Activated T-cell treated with anti-CD3 and anti-CD28 coated beads for 48 hours (primary cell): ENCODE data around the gene TTLL5.
"Not testable (repeated sequence)": the region's sequence is repeated elsewhere in the genome, so short reads cannot be mapped to it uniquely, and the experiment has no call there.

Source experiments
- DNase-seq: peaks from one replicate; pipeline ENCODE4 v3.0.0-alpha.2; 2020; ENCODE audit warnings: low read depth

TTLL5 gene

DNA sequence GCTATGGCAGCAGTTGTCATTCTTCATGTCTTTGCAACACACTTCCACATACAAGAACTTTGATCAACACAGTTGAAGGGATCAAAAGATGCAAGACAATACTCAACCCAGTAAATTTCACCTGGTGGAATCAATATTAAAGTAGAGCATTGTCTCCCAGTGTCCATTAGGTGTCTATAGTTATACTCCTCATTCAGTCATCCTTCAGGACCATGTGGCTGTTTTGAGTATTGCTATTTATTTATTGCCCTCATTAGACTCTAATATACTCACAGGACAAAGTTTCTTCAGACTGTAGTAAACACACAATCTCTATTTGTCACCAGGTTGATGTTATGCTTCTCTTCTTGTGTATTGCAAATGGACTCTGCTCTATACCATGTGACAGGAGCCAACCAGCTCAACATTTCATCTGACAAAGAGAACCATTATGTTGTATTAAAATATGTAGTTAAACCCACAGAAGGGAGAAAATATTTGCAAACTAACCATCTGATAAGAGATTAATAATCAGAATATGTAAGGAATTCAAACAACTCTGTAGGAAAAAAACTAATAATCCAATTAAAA, 174.2 kb downstream of the TTLL5 start:
- DNase-seq, result no peak

GRCh38 chr14:75835737-75836136, 174.7 kb downstream of the TTLL5 start:
- no peak for DNase-seq

DNA sequence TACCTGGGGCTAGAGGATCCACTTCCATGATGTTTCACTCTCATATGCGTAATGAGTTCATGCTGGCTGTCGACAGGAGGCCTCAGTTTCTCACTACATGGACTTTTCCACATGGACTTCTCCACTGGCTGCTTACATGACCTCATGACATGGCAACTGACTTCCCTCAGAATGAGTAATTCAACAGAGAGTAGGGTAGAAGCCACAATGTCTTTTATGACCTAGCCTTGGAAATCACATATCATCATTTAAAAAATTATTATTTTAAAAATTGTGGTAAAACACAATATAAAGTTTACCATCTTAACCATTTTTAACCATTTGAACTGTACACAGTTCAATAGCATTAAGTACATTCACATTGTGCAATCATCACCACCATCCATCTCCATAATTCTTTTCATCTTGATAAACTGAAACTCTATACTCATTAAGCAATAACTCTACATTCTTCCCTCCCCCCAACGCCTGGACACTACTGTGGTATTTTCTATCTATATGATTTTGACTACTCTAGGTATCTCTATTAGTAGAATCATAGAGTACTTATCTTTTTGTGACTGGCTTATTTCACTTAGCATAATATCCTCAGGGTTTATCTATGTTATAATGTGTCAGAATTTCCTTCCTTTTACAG, 176.2 kb downstream of the TTLL5 start:
- DNase-seq, result no peak

- no peak for DNase-seq
Observed at GRCh38 chr14:75840911-75841310, 179.9 kb downstream of the TTLL5 start.

DNA sequence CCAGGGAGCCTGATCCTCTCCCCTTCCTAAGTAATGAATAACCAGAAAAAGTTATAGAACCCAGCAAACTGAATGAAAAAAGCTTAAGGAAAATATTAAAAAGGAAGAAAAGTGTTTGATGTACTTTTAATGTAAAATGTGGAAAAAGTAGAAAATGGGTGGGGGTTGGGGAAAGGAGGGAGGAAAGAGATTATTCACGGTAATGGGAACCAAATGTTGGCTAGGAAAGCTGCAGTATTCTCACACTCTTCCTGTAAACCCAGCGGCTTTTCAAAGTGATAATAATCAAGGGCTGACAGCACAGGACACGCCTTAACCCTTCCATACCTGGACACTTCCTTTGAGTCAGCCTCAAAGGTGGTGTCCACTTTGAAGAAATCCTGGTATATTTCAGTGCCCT, 181.5 kb downstream of the TTLL5 start:
- DNase-seq, result no peak

DNA sequence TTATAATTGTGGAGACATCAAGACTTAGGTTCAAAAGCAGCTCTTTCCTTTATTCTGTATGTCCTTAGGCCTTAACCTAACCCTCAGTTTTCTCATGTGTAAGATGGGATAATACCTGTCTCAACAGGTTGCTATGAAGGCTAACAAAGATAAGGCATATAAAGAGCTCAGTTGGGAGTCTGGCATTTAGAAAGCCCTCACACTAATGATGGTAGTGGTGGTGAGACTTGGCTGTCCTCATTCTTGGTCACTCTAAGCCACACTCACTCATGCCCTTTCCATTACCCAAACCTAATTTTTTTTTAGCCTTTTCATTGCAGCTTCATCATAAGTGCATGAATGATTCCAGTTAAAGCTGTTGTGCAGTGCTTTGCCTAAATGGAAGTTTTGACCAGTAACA, 183.4 kb downstream of the TTLL5 start:
- DNase-seq, result no peak

DNA sequence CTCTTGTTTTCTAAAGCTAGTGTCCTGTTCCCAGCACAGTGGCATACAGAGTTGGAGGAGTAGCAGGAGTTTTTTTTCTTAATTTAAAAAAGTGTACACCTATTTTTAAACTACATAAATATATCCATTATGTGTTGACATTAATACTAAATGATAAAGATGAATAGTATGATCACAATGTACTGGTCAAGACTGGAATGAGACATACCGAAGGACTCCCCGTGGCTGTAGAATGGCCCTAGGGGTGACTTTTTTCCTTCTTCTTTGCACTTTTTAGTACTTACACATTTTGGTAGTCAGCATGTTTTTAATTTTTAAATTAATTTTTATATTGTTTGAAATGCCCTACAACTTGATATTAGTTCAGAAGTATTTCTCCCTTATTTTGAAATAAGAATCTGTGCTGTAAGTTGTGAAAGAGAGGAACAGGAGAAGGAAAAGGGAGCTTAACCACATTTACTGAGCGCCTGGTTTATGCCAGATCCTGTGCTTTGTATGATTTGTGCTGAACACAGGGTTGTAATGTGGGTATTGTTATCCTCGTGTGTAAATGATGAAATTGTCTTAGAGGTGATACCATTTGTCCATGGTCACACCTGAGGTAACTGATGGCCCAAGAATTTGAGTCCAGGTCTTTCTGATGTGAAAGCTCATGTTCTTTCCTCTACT, 184.2 kb downstream of the TTLL5 start:
- no peak for DNase-seq

DNA sequence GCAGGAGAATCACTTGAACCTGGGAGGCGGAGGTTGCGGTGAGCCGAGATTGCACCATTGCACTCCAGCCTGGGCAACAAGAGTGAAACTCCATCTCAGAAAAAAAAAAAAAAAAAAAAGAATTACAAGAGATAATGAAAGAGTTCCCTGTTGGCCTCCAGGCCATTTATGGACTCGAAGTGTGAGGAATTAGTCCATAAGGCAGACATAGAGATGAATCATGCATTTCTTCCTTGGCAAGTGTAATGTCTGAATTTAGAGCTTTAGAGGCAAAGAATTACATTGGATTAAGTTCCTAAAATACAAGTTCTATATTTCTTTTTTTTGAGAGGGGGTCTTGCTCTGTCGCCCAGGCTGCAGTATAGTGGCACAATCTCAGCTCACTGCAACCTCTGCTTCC, 185.6 kb downstream of the TTLL5 start:
- DNase-seq, result not testable (repeated sequence)

DNA sequence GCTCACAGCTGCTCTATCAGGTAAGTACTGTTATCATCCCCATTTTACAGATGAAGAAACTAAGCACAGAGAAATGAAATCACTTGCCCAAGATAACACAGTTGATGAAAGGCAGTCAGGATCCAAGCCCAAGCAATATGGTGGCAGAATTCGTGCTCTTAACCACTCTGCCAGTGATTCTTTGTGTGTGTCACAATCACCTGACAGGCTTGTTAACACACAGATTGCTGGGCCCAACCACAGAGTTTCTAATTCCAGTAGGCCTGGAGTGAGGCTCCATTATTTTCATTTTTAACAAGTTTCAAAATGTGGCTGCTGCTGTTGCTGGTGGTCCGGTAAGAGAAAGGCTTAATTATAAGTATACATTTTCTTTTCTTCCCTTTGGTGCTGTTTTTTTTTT, 186.5 kb downstream of the TTLL5 start:
- DNase-seq, result no peak

DNA sequence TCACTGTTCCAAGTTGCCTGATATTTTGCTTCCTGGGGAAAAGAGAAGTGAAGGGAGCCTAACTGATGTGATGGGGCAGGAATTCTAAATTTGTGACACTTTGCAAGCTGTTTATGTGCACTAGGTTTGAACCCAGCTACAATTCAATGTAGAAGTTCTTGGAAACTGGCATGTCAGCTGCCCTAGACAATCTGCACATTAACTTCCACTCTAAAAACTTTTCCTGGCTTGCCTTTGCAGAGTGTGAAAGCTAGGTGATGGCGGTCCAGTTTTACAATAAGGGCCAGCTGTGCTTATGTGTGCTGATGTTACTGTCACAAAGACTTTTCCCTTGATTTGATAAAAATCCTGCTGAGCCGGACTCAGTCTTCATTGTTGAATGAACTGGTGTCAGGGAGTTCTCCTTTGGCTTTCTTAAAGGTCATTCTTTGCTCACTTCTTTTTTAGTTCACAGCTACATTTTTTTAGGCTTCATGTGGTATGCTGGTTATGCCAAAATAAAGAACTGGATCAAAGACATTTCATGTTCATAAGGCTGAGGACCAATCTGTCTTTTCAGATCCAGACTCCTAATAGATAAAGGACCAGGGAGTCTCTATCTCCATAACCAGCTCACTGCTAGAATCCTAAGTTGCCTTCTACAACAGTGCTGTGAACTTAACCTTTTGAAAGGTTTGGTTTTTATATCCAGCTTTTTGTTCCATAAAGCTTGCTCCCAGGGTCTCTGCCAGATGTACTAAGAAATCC, 187.3 kb downstream of the TTLL5 start:
- no peak for DNase-seq

DNA sequence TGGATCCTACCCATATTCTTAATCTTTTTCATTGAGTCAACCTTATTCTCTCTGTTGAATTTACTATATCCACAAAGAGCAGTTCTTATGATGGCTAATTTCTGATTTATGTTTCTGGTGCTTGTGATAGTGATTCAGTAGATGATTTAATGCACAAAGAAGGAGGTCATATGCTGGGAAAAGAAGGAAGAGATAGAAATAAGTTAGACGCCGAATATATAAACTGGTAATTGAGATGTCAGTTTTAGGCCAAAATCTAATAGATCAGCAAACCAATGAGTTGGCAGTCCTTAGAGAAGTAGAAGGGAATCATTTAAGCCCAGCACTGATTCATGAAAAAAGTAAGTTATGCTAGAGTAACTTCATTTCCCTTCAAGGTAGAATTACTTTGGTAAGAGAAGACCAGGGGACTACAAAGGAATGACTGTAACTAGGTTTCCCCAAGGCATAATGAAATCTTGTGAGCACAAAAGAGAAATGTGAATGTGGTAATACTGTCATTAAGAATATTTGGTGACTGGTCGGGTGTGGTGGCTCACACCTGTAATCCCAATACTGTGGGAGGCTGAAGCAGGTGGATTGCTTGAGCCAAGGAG, 188.4 kb downstream of the TTLL5 start:
- DNase-seq, result no peak

DNA sequence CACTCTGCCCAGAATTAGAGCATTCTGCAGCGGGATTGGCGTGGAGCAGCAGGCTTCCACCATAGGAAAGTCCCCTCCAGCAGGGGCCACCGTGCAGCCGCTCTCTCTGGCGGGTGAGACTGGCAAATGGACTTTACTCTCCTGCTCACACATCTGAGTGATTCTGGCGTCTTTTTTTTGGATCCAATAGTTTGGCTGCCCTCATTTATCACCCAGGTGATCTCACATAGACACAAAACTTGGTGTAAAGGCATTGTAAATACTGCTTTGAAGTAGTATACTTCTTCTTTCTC, 190.5 kb downstream of the TTLL5 start:
- no peak for DNase-seq

- no peak for DNase-seq
Observed at GRCh38 chr14:75854111-75854799, 193.2 kb downstream of the TTLL5 start.

- no peak for DNase-seq
Observed at GRCh38 chr14:75857199-75857598, 196.2 kb downstream of the TTLL5 start.

- DNase-seq, result no peak
Observed at GRCh38 chr14:75858362-75858761, 197.3 kb downstream of the TTLL5 start.

DNA sequence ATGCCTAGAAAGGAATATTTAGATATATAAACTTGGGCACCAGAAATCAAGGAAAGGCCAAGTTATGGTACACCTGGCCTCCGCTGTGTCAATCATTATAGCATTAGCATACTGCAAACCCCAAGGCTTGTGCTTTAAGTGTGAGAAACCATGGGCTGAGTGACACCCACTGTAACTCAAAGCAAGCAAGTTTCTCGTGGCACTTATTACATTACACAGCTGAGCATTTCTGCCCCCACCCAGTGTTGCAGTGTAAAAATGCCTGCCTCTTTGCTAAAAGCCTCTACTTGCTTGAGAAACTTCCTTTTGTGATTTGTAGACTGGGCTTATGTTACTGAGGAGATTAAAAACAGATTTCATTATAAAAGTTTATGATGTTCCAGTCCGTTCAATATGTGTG, 198.7 kb downstream of the TTLL5 start:
- no peak for DNase-seq

DNA sequence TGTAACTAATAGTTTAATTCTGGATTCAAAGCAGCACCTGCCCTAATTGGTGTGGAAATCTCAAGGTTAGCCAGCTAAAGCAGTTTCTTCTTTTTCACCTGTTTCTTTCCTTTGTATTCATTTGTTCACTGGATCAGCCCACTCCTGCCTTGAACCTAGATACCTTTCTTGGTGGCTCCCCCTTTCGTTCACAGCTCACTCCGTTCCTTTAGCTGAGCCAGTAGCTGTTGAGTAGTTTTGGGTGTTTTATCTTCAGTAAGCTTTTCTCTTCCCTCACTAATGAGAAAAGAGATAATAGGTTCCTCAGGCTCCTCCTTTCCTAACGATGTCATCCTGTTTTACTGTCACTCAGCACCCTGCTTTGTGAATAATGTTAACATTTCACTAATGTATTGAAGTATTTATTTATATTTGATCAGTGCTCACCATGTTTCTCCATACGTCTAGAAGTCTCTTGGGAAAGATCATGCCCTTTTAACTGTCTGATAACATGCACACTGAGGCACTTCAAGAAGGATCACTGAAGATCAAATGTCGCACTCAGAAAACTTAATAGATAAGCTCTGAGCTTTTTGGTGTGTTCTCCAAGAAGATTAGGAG, 199.6 kb downstream of the TTLL5 start:
- no peak for DNase-seq

DNA sequence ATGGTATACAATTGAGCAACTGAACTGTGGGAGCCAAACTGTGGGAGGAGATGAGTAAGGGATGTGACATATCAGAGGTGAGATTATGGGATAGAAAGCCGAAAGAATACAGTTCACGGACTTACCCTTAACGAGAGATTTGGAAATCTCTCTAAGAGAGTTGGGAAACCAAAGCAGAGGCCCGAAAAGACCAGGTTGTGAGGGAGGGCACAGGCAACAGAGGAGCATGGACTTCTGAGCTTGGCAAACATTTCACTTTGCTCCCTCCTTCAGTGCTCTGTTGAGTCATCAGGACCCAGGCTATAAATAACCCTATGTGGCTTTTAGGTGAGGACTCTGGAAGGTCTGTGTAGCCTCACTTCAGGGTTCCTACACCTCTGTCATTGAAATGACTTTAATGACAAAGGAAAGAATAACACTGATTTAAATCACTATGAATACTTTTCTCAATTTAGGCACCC, 200.1 kb downstream of the TTLL5 start:
- DNase-seq, result no peak

DNA sequence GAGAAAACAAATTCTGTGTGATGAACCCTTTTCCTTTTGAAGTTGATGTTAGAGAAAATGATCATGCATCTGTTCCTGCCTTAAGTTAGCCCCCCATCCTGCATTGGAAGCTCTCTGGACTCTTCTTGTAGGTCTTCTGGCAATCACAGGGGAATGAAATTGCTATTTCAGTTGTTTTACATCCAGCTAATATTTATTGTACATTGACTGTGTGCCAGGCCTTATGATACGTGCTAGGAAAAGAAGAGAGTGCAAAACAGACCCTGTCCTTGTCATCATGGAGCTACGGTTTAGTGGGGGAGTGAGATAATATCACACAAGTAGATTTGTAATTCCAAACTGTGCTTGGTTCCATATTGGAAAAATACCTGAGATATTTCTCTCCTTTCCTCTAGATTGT, 202.2 kb downstream of the TTLL5 start:
- no peak for DNase-seq

- DNase-seq, result no peak
Observed at GRCh38 chr14:75864352-75864751, 203.3 kb downstream of the TTLL5 start.

- no peak for DNase-seq
Observed at GRCh38 chr14:75865531-75865930, 204.5 kb downstream of the TTLL5 start.

- DNase-seq, result no peak
Observed at GRCh38 chr14:75866970-75867369, 205.9 kb downstream of the TTLL5 start.
